ENCODE results near the gene THBS1. TPM values are rescaled to one million over a fixed set of nuclear protein-coding genes. Genes with fewer than 3 reads are reported as not detected.

Gene THBS1
- total RNA-seq, 1 experiment from 2014 or later: 5,591 TPM

DNA sequence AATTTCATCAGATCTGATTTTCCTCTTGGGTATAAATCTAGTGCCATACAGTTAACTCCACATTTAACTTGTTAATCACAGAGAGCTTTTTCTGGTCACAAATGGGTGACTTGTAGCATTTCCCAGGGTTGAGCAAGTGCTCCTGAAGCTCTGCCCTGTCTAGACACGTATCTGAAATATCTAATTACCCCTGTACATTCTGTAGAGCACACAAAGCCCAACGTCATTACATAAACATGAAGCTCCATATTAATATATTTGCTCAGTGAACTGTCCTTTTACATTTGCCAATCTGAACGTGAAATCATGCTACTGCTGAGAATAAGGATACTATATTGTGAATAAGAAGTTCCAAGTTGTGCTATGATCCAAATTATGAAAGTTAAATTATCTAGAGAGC lies 49.0 kb downstream of the THBS1 start:
- no peak for DNase-seq (ENCODE audit: low read depth)

DNA sequence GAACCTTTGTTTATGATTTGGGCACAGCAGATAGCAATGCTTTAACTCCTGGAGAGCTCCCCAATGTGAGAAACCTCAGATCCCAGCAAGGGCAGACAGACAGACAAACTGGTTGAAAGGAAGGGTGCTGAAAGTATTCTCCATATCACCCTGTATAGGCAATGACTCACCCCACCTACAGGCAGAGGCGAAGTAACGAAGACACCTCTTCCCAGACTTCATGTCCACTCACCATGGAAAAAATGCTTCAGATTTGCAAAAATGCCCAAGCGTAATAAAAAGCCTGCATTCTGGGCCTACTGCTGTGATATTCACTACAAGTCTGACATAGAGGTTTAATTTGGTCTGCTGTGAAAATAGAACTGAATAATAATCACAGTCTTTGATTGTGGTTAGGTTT lies 50.5 kb downstream of the THBS1 start:
- DNase-seq (ENCODE audit: low read depth): peak; percentile 22

DNA sequence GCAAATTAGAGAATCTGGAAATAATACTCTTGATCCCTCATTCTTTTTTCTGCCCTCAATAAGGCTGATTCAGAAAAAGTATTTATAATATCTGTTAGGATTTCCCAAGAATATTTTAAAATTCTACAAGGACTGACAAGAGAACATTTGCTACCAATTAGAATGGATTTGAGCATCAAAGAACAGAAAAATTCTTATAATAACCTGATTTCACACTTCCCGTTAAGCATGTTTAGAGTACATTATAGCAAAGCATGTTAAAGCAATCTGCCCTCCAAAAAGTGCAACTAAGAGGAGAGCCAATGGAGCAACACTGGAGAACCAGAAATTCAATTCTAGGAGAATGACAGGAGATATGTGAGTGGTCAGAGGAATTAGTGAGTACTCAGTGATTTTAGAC lies 57.2 kb downstream of the THBS1 start:
- DNase-seq (ENCODE audit: low read depth): no peak

DNA sequence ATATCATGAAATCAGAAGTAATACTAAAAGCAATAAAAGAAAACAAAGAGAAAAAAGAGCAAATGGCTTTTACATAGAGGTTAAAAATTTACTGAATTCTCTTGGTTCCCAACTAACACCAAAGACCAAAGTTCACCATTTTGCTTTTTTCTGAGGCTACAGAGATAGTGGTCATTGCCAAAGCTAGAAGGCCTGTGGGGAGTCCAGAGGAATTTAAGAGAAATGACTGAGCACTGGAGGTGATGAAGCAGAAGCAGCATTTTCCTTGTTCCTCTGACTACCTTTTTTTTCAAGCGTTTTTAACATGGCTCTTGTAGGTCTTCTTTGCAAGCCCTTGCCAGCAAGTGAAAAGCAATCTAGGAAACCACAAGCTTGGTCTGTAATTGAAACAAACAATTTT lies 58.2 kb downstream of the THBS1 start:
- no peak for DNase-seq (ENCODE audit: low read depth)

DNA sequence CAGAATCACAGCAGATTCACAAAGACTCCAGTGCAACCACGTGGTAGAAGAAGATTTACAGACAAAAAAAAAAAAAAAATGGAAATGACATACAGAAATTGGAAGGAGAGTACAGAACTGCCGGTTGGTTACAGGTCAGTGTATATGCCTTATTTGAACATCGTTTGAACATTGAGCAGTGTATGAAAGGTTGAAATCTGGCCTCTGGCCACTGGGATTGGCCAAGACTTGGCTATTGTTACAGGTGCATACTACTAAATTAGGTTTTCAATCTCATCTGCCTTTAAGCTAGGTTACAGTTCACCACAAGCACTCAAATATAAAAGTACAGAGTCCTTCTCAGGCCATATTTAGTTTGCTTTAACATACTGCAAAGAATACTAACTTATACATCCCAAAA lies 59.8 kb downstream of the THBS1 start:
- DNase-seq (ENCODE audit: low read depth): no peak

DNA sequence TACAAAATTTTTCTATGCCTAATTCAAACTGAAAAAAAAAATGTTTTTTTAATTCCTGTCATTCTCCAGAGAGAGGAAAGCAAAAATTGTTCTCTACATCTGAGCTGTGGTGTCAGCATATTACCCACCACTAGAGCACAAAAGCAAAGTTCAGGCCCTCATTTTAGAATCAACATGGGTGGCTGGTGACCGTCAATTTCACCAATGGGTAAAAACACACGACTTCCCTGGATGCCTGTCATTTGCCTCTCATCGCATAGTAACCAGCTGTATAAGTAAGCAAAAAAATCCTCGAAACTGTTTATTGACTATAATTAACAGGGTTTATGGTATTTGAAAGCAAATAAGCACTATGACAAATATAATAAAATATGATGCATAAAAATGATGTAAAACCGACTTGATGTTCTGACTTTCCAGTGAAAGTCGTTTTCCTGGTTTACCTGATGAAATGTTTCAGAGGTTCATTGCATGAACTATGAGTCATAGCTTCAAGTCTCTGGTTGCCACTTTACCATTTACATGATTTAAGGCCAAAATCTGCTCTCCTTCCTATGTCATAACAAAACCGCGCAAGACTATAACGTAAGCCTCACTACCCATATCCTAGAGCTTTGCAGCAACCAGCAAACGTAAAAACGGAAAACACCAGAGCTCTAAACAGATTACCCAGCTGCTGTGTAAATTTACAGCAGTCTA lies 60.5 kb downstream of the THBS1 start:
- no peak for DNase-seq (ENCODE audit: low read depth)

DNA sequence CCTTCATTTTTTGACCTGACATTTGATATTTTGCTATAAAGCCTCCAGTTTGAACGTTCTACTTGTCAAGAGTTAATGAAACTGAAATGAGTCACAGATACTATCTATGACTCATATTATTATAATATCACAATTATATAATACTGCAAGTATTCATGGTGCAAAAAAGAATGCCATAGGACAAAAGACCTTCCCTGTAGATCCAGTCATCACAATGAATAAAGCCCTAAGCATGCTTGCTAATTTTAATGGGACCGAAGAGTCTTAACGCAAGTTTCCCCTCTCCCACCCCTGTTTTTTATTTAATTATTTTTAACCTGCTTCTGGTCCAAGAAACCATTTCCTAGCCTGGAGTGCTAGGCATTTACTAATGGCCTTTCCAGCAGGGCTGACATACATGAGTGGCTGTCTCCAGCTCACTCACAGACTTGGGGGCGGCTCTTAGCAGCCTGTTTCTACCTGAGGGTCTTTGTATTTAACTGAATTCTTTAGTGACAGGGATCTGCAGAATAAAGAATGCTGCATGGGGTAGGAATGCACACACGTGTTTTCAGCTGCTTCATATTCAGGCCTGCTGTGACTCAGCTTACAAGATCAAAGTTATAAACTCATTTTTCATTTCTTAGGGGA lies 61.2 kb downstream of the THBS1 start:
- DNase-seq (ENCODE audit: low read depth): peak; percentile 80

DNA sequence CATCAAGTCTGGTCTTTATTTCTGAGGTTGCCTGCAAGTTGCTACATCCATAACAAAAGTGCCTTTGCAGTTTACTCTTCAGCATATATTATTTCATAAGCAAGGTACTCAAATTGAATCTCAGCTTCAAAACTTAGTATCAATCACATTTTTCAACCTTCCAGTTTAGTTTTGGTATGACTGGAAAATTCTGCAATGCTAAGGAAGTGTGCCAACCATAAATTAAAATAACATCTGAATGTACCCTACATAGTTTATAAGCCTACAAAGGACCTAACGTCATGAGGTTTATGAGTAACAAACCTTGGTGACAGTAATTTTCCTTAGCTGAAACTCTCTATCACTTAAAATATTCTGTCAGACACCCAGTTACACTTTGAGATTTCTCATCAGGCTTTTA lies 62.8 kb downstream of the THBS1 start:
- DNase-seq (ENCODE audit: low read depth): peak; percentile 26

DNA sequence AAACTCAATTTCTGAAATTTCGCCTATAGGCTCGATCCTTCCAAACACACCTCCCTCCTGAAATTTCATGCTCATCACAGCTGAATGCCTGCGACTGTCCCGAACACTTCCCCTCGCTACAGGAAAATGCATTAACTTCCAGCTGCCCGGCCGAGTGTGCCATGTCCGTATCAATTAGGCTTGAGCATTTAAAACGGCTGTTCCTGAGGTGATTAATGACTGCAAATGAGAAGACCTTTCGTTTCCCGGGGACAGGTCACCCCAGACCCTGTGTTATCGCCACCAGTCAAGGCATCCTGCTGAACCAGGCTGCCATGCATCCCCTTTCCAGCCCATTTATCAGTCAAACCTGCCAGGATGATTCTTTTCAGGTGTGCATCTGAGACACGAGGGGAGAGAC lies 63.3 kb downstream of the THBS1 start:
- DNase-seq (ENCODE audit: low read depth): no peak

DNA sequence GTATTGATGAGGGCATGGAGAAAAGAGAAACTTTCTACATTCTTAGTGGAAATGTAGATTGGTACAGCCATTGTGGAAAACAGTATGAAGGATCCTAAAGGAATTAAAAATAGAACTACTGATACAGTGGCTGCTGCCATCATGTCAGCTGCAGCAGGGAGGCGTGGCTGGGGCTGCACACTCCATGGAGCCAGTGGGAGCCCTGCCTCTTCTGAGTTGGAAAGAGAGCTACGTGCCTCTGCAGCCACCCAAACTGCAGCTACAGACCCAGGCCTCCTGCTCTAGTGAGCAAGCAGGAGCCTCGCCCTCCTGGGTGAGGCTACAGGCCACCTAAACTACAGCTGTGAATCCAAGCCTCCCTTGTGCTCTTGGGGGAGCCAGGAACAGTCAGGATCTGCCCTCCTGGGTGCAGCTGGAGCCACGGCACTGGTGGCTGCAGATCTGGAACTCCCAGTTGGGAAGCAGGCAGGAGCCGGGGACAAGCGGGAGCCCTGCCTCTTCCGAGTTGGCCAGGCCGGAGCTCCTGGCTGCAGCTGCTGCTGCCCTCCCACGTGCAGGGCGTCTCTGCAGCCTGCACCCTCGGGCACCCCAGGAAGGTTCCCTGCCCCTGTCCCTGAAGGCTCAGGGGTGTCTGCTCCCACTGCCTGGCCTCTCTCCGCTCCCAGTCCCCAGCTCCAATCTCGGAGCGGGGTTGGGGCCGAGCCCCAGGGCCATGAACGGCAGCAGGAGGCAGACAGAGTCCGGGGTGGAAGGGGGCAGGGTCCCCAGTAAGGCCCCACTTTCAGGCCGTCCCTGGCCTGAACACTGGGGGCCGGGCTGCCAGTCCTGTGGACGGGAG lies 64.5 kb downstream of the THBS1 start:
- no peak for DNase-seq (ENCODE audit: low read depth)

DNA sequence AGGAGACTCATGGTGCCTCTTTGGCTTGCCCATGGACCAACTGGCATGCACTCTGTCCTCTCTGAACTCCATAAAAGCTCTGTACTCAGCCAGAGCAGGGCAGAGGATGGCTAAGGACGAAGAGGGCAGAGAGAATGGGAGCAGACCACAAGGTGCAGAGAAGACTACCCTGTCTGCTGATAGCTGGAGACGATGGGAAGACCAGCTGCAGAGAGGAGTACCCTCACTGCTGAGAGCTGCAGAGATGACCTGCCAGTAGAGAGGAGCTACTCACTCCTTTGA lies 65.0 kb downstream of the THBS1 start:
- no peak for DNase-seq (ENCODE audit: low read depth)

DNA sequence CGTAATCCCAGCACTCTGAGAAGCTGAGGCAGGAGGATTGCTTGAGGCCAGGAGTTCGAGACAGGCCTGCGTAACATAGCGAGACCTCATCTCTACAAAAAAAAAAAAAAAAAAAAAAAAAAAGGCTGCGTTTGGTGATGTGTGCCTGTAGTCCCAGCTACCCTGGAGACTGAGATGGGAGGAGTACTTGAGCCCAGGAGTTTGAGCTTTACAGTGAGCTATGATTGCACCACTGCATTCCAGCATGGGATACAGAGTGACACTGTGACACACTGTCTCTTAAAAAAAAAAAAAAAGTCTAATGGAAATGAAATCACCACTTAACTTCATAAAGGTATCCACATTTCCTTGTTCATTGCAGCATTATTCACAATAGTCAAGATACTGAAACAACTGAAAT lies 65.5 kb downstream of the THBS1 start:
- DNase-seq (ENCODE audit: low read depth): no peak

Other genes with a start within 250 kb of the THBS1 start
- 0.64 and 0.76 TPM in 2 replicates for gene FSIP1, start 201.8 kb downstream of the THBS1 start, total RNA-seq (2014; rRNA removed; shearing (Covaris generic))